Measurements from ENCODE around the gene NSUN3.

- TF ChIP-seq POLR2A (IDR thresholded peaks at IDR 0.05) (no peak), CTCF (IDR thresholded peaks at IDR 0.05) (no peak)
These were observed 93.8 kb downstream of the NSUN3 start for GRCh38 chr3:94156626-94157025.

All from adrenal gland (tissue), 5 donors.